DMS153 treated with DMSO at 0.1 percent for 48 hours (cell line): ENCODE data around the gene SRPRA.

Experiments
- DNase-seq: peaks from one replicate; lab custom pipeline; 2025; ENCODE audit not compliant: unreplicated experiment; lab: John Stamatoyannopoulos, UW

SRPRA gene

DNA sequence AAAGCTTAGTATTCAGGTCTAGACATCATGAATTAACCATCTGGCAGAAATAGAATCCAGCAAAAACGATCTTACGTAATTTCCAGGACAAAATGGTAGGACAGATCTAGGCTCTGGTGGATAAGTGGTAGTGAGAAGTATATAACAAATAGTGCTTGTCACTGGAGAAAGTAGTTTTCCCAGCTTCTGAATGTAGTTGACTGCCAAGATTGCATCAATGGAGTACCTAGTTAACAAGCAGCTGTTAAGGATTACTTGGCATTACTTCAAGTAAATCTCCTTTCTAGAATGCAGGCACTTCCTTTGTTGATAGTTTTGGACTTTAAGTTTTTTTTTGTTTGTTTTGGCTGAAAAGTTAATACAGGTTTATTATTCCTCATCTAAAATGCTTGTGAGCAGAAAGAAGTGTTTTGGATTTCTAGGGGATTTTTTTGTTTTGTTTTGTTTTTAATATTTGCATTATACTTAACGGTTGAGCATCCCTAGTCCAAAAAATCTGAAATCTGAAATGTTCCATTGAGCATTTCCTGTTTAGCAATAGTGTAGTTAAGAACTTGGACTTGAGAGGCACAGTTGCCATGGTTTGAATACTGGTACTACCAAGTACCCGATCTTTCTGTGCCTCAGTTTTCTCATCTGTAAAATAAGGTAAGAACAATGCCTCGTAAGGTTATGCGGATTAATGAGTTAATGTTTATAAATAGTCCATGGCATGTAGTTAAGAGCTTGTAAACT is 36.8 kb downstream of the SRPRA start:
- DNase-seq, result no peak

DNA sequence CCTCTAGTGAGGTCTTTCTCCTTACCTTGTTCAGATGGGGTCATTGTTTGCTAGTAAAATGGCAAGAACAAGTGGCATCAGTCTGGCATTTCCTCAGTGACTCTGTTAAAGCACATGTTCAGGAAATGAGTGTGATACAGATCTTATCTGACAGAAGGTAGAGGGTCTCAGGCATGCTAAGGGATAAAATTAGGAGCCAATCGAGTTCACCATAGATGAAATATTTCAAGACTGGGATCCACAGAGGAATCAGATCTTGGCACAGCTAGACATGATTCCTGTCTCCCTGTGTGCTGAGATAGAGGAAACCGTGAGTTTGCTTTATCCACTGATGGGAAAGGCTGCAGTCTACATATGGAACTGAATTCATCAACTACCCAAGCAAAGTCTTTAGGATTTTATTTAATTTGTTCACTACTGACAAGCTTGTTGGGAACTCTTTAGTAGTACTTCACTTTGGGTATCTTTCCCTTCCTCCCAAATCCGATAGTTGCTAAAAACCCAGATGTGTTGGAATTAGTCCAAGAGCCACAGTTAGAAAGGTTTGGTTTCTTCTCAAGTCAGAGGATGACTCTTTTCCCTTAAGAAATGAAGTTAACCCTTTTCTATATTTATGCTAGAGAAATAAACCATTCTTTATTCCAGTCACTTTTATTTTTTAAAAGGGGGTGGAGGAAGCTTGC is 38.7 kb downstream of the SRPRA start:
- DNase-seq, result no peak

DNA sequence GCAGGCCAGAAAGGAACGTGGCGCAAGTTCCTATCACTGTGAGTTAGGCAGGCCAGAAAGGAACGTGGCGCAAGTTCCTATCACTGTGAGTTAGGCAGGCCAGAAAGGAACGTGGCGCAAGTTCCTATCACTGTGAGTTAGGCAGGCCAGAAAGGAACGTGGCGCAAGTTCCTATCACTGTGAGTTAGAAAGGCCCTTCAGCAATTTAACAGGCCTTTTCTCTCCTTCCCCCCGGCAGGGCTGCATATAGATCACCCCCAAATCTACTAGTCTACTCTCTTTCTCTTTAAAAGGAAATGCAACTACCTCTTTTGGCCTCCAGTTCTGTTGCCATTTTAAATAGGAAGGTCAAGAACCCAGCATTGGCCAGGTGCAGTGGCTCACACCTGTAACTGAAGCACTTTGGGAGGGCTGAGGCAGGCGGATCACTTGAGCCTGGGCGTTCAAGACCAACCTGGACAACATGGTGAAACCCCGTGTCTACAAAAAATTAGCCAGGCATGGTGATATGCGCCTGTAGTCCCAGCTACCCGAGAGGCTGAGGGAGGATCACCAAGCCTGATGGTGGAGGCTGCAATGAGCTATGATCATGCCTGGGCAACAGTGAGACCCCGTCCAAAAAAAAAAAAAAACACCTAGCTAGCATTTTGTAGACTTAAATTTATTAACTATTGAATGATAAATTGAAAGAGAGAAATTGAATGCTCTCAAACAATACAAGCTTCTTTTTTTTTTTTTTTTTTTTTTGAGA is 42.2 kb downstream of the SRPRA start:
- DNase-seq, result no peak

DNA sequence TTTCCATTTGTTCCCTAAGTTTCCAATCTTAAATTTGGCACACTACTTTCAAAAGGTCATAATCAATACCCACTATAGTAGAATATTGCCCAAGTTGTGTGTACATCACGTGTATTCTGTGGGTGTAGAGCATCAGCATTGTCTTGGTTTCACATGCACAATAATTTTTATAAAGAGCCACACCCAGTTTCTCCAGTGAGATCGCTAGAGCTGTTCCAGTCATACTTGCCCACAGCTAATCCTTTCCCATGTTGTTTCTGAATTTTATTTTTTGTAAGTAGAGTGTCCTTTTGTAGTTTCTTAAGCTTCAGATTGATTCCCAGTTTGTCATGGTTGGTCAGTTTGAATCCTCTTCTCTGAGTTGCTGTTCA is 43.4 kb downstream of the SRPRA start:
- no peak for DNase-seq

DNA sequence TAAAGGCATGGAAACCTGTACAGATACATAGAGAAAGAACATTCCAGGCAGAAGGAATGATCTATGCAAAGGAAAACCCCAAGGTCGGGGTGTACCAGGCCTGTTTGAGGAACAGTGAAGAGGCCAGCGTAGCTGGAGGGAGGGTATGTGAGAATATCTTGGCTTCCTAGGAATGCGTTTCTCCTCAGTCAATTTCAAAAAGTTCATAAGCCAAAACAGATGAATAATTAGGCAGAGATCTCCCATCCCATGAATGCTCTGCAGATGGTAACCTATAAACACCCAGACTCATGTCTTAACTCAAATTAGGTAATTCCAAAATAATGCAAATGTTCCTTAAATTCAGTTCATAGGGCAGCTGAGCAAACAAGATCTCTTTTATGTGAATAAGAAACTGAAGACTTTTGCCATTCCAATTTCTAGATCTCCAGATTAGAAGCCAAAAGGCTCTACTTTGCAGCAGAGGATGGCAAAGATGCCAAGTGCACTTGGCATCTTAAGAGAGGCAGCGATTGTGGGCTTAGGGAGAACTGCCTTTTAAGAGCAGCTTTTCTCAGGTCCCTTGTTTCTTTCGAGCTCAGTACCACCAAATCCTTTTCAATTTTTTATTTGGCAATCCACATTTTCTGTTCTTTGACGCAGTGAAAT is 43.9 kb downstream of the SRPRA start:
- no peak for DNase-seq

DNA sequence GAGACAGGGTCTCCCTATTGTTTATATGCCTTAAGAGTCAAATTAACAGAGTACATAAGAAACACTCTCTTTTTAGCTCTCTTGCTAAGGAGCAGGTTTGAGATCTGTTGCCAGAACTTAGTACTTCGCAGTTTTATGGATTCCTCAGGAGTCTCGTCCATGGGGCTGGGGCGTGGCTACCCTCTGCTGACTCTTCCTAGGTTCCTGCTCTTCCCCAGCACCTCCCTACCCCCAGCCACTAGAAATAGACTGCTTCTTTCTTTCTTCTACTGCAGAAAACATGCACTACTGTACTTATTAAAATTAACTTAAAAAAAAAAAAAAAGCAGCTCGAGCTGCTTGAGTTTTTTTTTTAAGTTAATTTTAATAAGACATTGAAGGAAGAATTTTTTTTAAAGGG is 49.1 kb downstream of the SRPRA start:
- DNase-seq, result no peak

DNA sequence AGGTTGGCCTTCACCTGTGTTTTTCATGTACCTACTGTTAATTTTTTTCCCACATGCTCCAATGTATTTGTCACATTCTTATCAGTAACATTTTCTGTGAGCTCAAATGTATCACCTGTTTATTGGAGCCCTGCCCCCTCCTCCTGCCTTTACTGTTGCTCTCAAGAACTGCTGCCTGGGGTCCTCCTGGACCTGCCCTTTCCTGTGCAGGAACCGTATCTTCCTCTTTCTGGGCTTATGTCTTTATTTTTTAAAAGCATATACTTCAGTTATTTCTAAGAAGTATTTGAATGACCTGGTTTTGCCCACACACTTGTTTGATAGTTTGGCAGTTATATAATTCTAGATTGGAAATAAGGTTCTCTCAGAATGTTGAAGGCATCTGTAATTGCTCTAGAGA is 51.2 kb downstream of the SRPRA start:
- DNase-seq, result no peak

DNA sequence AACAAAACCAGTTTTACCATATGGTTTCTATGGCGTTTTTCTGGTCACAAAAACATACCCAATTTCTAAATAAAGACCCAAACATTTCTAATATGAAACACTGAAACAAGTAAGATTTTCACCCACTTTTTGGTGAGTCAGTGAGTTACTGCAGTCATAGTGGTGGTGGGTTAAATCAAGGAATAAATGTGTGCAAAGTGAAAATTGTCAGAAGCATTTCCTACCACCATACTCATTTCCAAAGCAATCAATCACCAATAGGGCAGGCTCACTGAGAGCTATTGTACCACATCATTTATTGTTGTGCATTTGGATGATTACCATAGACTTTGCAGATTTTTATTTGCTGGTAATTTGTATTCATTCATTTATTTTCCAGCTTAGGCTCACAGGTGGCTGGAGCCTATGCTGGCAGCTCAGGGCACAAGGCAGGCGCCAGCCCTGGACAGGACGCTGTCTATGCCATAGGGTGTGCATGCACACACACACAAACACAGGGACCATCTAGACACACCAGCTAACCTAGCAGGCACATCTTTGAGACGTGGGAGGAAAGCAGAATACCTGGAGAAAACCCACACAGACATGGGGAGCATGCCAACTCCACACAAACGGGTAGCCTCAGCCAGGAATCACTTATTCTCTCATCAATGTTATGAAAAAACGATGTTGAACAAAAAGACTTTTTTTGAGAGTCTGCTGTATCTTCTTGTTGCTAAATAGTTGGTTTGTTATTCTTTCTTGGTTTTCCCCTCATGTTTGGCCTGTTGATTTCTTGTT is 52.0 kb downstream of the SRPRA start:
- no peak for DNase-seq

DNA sequence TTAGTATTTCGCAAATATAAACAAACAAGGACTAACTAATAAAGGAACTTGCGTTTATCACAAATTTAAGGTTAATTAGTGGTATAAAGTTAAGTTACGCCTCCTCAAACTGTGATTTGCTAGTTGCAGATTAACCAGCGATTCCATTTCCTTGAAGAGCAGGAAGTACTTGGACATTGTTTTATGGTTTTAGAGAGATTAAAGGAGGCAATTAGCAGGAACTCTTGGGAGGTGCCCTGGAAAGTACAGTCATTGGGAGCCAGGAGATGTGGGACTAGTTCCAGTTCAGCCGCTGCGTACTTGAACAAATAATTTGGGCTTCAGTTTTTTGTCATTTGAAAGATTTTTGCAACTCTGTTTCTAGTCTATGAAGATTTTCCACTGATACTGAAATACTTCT is 53.9 kb downstream of the SRPRA start:
- no peak for DNase-seq

DNA sequence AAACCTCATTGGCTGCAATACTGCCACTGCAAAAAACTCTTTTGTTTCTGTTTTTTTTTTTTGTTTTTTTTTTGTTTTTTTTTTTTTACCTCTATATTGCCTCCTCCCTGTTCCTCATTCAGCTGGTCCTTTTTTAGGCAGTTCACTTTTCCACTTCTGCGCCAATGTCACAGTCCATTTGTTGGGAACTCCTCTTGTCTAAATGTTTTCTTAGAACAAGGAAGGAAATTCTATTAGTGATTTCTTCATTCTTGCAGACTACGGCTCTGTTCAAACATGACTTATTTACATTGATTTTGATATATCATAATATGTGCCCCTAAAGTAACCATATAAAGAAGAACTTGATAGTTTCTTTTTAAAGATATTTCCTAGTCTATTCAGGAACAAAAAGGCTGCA is 54.3 kb downstream of the SRPRA start:
- no peak for DNase-seq
